Erythroblast (primary cell): Measurements from ENCODE around the gene FOXI1.

Source experiments
- GATA1 ChIP-seq: IDR thresholded peaks from 2 replicates; pipeline ENCODE4 v1.6.1; 2011; ENCODE audit warnings: low read depth, mild to moderate bottlenecking, control low read depth, low read length, moderate library complexity
- POLR2A ChIP-seq: IDR thresholded peaks from 2 replicates; pipeline ENCODE4 v1.6.1; 2011; ENCODE audit warnings: mild to moderate bottlenecking, low read length

DNA sequence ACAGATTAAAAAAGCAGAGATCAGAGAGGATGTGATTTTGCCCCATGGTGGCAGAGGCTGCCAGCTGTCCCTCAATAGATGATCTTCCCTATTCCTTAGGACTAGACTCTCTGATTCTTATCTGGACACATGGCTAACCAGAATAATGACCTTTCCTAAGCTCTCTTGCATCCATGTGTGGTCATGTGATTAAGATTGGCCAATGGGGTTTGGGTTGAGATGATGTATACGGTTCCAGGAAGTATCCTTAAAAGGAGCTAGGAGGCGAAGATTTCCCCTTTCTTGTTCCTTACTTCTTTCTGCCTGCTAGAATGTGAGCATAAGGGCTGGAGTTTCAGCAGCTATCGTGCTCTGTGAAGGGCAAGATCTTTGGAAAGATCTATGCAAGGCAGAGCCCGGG, 39.8 kb downstream of the FOXI1 start:
- TF ChIP-seq POLR2A (no peak), GATA1 (no peak)
